ENCODE results near the gene ZNF878. TPM values are rescaled to one million over a fixed set of nuclear protein-coding genes. Genes with fewer than 3 reads are reported as not detected.

Gene ZNF878
- total and polyA plus RNA-seq, 9 of the 15 experiments (the other 6 are each of a cell fraction or from before 2014, with no cell fraction given): 0.30 to 1.4 (median 0.50) TPM

- Histone ChIP-seq H3K79me2 (ENCODE audit: control insufficient read depth, insufficient read depth, low read length) (no peaks in the 10 kb centered on the region), H3K27ac (ENCODE audit: extremely low read depth, low read depth, low read length) (no peak overlapping the region), H3K4me2 (ENCODE audit: insufficient read depth, low read length) (no peak overlapping the region), H3K36me3 (ENCODE audit: control insufficient read depth, insufficient read depth, low read length) (peaks cover 30% of the 10 kb centered on the region), H4K20me1 (replicated peaks; ENCODE audit: control insufficient read depth, insufficient read depth, low read length) (no peaks in the 10 kb centered on the region), H3K9me3 (replicated peaks; ENCODE audit: control insufficient read depth, insufficient read depth, low read depth, low read length) (peaks cover 38% of the 10 kb centered on the region), H3K9ac (ENCODE audit: insufficient read depth in 1 of 2, low read depth in 2 of 2, low read length in 2 of 2) (no peak overlapping the region), H3K4me1 (replicated peaks in 1 of 2; ENCODE audit: control insufficient read depth in 2 of 2, insufficient read depth in 2 of 2, low read length in 2 of 2) (no peaks in the 10 kb centered on the region; a peak in 1 of 5 replicates), H3K4me3 (no peak overlapping the region), H3K27me3 (ENCODE audit: control insufficient read depth in 2 of 2, insufficient read depth in 2 of 2, low read length in 2 of 2) (no peaks in the 10 kb centered on the region), H3K9me1 (ENCODE audit: control insufficient read depth, insufficient read depth, low read length) (no peaks in the 10 kb centered on the region), H2AFZ (ENCODE audit: low read depth, low read length) (no peak overlapping the region)
- BruUV-seq (replicated peaks): no TSS peak
- CTCF ChIA-PET (ENCODE audit: low intra/inter-chr PET ratio): no interaction called here
- in situ Hi-C loops (cut with MboI): no loop called here
- TF ChIP-seq SREBF2 (CRISPR knock-in tag; IDR thresholded peaks at IDR 0.05) (no peak), ZNF280A (IDR thresholded peaks at IDR 0.05; ENCODE audit: low read depth, partially characterized antibody) (peak; percentile 58), POLR2AphosphoS5 (IDR thresholded peaks at IDR 0.05; ENCODE audit: control insufficient read depth, insufficient read depth, low read depth, low read length) (no peak), DPF2 (IDR thresholded peaks at IDR 0.05) (no peak), ZNF75A (CRISPR knock-in tag; IDR thresholded peaks at IDR 0.05) (peak; percentile 91), CBFA2T3 (IDR thresholded peaks at IDR 0.05) (no peak), TRIM28 (IDR thresholded peaks at IDR 0.05) (peak; percentile 45), PRDM10 (IDR thresholded peaks at IDR 0.05; ENCODE audit: partially characterized antibody) (no peak), CBX3 (IDR thresholded peaks at IDR 0.05; ENCODE audit: borderline replicate concordance in 1 of 2, low read length in 2 of 2) (peak in 1 of 2 experiments; percentile 70; a peak in 2 of 3 replicates)
- DNase-seq (ENCODE audit: extremely low read depth in 1 of 4, low spot score in 3 of 4) (no peak), FAIRE-seq (no peak), ATAC-seq (no peak)
- intact Hi-C loops (cut with micrococcal nuclease): no loop called here
- POLR2A ChIA-PET: no interaction called here
- WGBS (ENCODE audit: insufficient coverage, low coverage, missing lambda C conversion rate): 30% methylated on average over 3 of the region's 3 CpGs
Measured at GRCh38 chr19:12075538-12076139, 22.9 kb upstream of the ZNF878 start.

All from K562 (cell line).